DND-41 (cell line): ENCODE data around the gene GOPC.

Experiments used
- ATAC-seq: fragments of 200-7000 bp; cut with Tn5 transposase; 3 replicates; pipeline ENCODE4 v1.9.1; 2021; ENCODE audit warnings: low read depth; ENCODE audit not compliant: insufficient read depth
- DNase-seq: peaks from one replicate; pipeline ENCODE4 v3.0.0-alpha.2; 2020
- H2AFZ ChIP-seq: 2 replicates; pipeline ENCODE4 v1.6.0; 2012; ENCODE audit warnings: low read depth, low read length
- H3K27ac ChIP-seq: 2 replicates; pipeline ENCODE4 v1.5.1; 2012; ENCODE audit warnings: low read length, inconsistent platforms
- H3K27me3 ChIP-seq: fragments of 200-600 bp; sonication (generic); 2 replicates; pipeline ENCODE4 v1.6.0; 2012; ENCODE audit warnings: low read length, mild to moderate bottlenecking, inconsistent platforms; ENCODE audit not compliant: insufficient read depth, poor library complexity
- H3K36me3 ChIP-seq: 2 replicates; pipeline ENCODE4 v1.5.1; 2012; ENCODE audit warnings: low read length, inconsistent platforms; ENCODE audit not compliant: insufficient read depth
- H3K4me1 ChIP-seq: 2 replicates; pipeline ENCODE4 v1.5.1; 2012; ENCODE audit warnings: mild to moderate bottlenecking, low read length; ENCODE audit not compliant: insufficient read depth
- H3K4me2 ChIP-seq: 2 replicates; pipeline ENCODE4 v1.6.0; 2012; ENCODE audit warnings: mild to moderate bottlenecking, moderate library complexity, low read length, inconsistent platforms; ENCODE audit not compliant: insufficient read depth
- H3K4me3 ChIP-seq, 2 experiments: fragments of 200-600 bp in 1 of 2; shearing (Covaris generic) in 1 of 2; 2 replicates each; pipeline ENCODE4 v1.5.1; 2012 to 2016; ENCODE audit warnings: inconsistent platforms in 2 of 2, low read length in 2 of 2, mild to moderate bottlenecking in 2 of 2, low read depth in 1 of 2, moderate library complexity in 1 of 2
- H3K79me2 ChIP-seq: 2 replicates; pipeline ENCODE4 v1.6.0; 2012; ENCODE audit warnings: low read length, inconsistent platforms; ENCODE audit not compliant: insufficient read depth
- H3K9ac ChIP-seq: 2 replicates; pipeline ENCODE4 v1.6.0; 2012; ENCODE audit warnings: low read depth, mild to moderate bottlenecking, inconsistent platforms, low read length, moderate library complexity
- H3K9me3 ChIP-seq: 2 replicates; pipeline ENCODE4 v1.5.1; 2012; ENCODE audit warnings: low read length, moderate library complexity, mild to moderate bottlenecking, inconsistent platforms; ENCODE audit not compliant: insufficient read depth, severe bottlenecking
- H4K20me1 ChIP-seq: 2 replicates; pipeline ENCODE4 v1.6.0; 2012; ENCODE audit warnings: low read length; ENCODE audit not compliant: insufficient read depth
- CTCF ChIP-seq: IDR thresholded peaks from 2 replicates; pipeline ENCODE4 v1.5.1; 2012; ENCODE audit warnings: borderline replicate concordance, low read length, moderate library complexity, mild to moderate bottlenecking; ENCODE audit not compliant: poor library complexity, severe bottlenecking; ENCODE audit errors: extremely low read depth
- EZH2 ChIP-seq: IDR thresholded peaks from 3 replicates; pipeline ENCODE4 v1.6.1; 2012; ENCODE audit warnings: borderline replicate concordance, low read depth, mild to moderate bottlenecking, moderate library complexity, low read length, inconsistent platforms; ENCODE audit not compliant: severe bottlenecking

GOPC gene

GRCh38 chr6:117629119-117629660, 26.9 kb upstream of the GOPC start:
- Histone ChIP-seq H3K36me3 (no peaks in the 10 kb centered on the region), H3K4me3 (no peak overlapping the region), H3K4me1 (no peaks in the 10 kb centered on the region), H3K27ac (no peak overlapping the region), H2AFZ (no peak overlapping the region), H3K9me3 (peaks cover 34% of the 10 kb centered on the region), H3K4me2 (no peak overlapping the region), H3K9ac (no peak overlapping the region), H4K20me1 (no peaks in the 10 kb centered on the region), H3K27me3 (no peaks in the 10 kb centered on the region), H3K79me2 (no peaks in the 10 kb centered on the region)
- TF ChIP-seq EZH2: no peak
- no peak for TF ChIP-seq CTCF
- DNase-seq (no peak), ATAC-seq (no peak)

GRCh38 chr6:117627533-117627932, 25.2 kb upstream of the GOPC start:
- ATAC-seq: no peak
- no peak overlapping the region for H3K27ac ChIP-seq
- no peak for TF ChIP-seq CTCF
- TF ChIP-seq EZH2: no peak
- peaks cover 38% of the 10 kb centered on the region for H3K9me3 ChIP-seq
- H3K9ac ChIP-seq: no peak overlapping the region
- H4K20me1 ChIP-seq: no peaks in the 10 kb centered on the region
- H3K27me3 ChIP-seq: no peaks in the 10 kb centered on the region
- H3K36me3 ChIP-seq: no peaks in the 10 kb centered on the region
- H3K4me2 ChIP-seq: no peak overlapping the region
- H3K79me2 ChIP-seq: no peaks in the 10 kb centered on the region
- H2AFZ ChIP-seq: no peak overlapping the region
- DNase-seq: no peak
- no peak overlapping the region for H3K4me3 ChIP-seq
- H3K4me1 ChIP-seq: no peaks in the 10 kb centered on the region

- H4K20me1 ChIP-seq: no peaks in the 10 kb centered on the region
- DNase-seq: no peak
- no peak for TF ChIP-seq CTCF
- no peak for TF ChIP-seq EZH2
- no peaks in the 10 kb centered on the region for H3K79me2 ChIP-seq
- no peak for ATAC-seq
- no peak overlapping the region for H3K4me2 ChIP-seq
- no peaks in the 10 kb centered on the region for H3K27me3 ChIP-seq
- H3K9ac ChIP-seq: no peak overlapping the region
- H3K4me1 ChIP-seq: no peaks in the 10 kb centered on the region
- no peaks in the 10 kb centered on the region for H3K36me3 ChIP-seq
- H3K4me3 ChIP-seq: no peak overlapping the region
- no peak overlapping the region for H2AFZ ChIP-seq
- H3K27ac ChIP-seq: no peak overlapping the region
- H3K9me3 ChIP-seq: peaks cover 38% of the 10 kb centered on the region
Observed at GRCh38 chr6:117624869-117625481, 22.7 kb upstream of the GOPC start.

GRCh38 chr6:117619178-117619577, 16.9 kb upstream of the GOPC start:
- Histone ChIP-seq H3K4me1 (peaks cover 5% of the 10 kb centered on the region), H3K27ac (no peak overlapping the region), H3K4me2 (no peak overlapping the region)

More at GRCh38 chr6:117619178-117619577, 16.9 kb upstream of the GOPC start:
- no peak for DNase-seq
- Histone ChIP-seq H3K27me3 (no peaks in the 10 kb centered on the region), H3K4me3 (no peak overlapping the region), H2AFZ (no peak overlapping the region), H3K79me2 (no peaks in the 10 kb centered on the region), H3K36me3 (no peaks in the 10 kb centered on the region), H3K9ac (no peak overlapping the region), H3K9me3 (peaks cover 4% of the 10 kb centered on the region), H4K20me1 (no peaks in the 10 kb centered on the region)
- ATAC-seq: no peak
- TF ChIP-seq EZH2 (no peak), CTCF (no peak)
